T-cell (primary cell): ENCODE measurements around the gene MTURN. TPM values are rescaled to one million over a fixed set of nuclear protein-coding genes. Genes with fewer than 3 reads are reported as not detected.

Experiments used
- ATAC-seq, 4 experiments: fragments of 200-7000 bp in 3 of 4; fragments of 150-1000 bp in 1 of 4; cut with Tn5 transposase; replicated peaks in 1 of 4; 1 replicate in 3 of 4; 2 replicates in 1 of 4; pipeline ENCODE4 v1.10.0; 2021; ENCODE audit warnings: moderate library complexity in 3 of 4, mild to moderate bottlenecking in 2 of 4, moderate number of reproducible peaks in 1 of 4
- CTCF ChIA-PET, 2 donors: fragments of 300-600 bp; sonication (Branson Sonifier 250); formaldehyde crosslinking; loops; one replicate each; lab custom pipeline; 2022; ENCODE audit warnings: antibody characterized with exemption in 2 of 2; lab: Charles Lee
- POLR2A ChIA-PET, 2 donors: fragments of 300-600 bp; sonication (Branson Sonifier 250); formaldehyde crosslinking; loops; one replicate each; lab custom pipeline; 2022; ENCODE audit warnings: antibody characterized with exemption in 2 of 2; lab: Charles Lee
- DNase-seq, 35 experiments: peaks; one replicate each; pipeline versions ENCODE4 v3.0.0 to v3.0.0-alpha.2; 2013 to 2023
- H3K27ac ChIP-seq: one replicate; pipeline ENCODE4 v1.5.1; 2013; ENCODE audit warnings: low read length
- H3K27me3 ChIP-seq, 2 experiments: replicated peaks in 1 of 2; 1 replicate in 1 of 2; 2 replicates in 1 of 2; pipeline versions ENCODE4 v1.6.1 to v1.7.0; 2013; ENCODE audit warnings: low read length in 1 of 2, mixed read lengths in 1 of 2; ENCODE audit not compliant: control insufficient read depth in 2 of 2, insufficient read depth in 2 of 2; ENCODE audit errors: extremely low read depth in 1 of 2
- H3K36me3 ChIP-seq, 2 donors: 1 replicate in 1 of 2; 2 replicates in 1 of 2; pipeline versions ENCODE4 v1.6.1 to v1.7.0; 2013; ENCODE audit warnings: low read length in 1 of 2; ENCODE audit not compliant: control insufficient read depth in 2 of 2, insufficient read depth in 1 of 2; ENCODE audit errors: extremely low read depth in 1 of 2
- H3K4me1 ChIP-seq, 2 experiments: 1 replicate in 1 of 2; 2 replicates in 1 of 2; pipeline versions ENCODE4 v1.6.1 to v1.7.0; 2013; ENCODE audit warnings: low read length in 2 of 2, mixed read lengths in 1 of 2; ENCODE audit not compliant: insufficient read depth in 2 of 2, control insufficient read depth in 1 of 2; ENCODE audit errors: extremely low read depth in 1 of 2
- H3K4me3 ChIP-seq, 2 donors: 1 replicate in 1 of 2; 2 replicates in 1 of 2; pipeline versions ENCODE4 v1.5.1 to v1.7.0; 2013; ENCODE audit warnings: mild to moderate bottlenecking in 2 of 2, low read length in 1 of 2, moderate library complexity in 1 of 2; ENCODE audit not compliant: control insufficient read depth in 1 of 2; ENCODE audit errors: extremely low read depth in 1 of 2
- H3K9me3 ChIP-seq: 2 replicates; pipeline ENCODE4 v1.7.0; 2013
- H3K27ac Mint-ChIP-seq, 2 donors: one replicate each; pipeline ENCODE4 v1.8.0; 2020 to 2021; ENCODE audit warnings: mild to moderate bottlenecking in 2 of 2, mixed read lengths in 2 of 2
- H3K27me3 Mint-ChIP-seq, 2 donors: one replicate each; pipeline ENCODE4 v1.8.0; 2021 to 2022; ENCODE audit warnings: mixed read lengths in 2 of 2
- H3K36me3 Mint-ChIP-seq: one replicate; pipeline ENCODE4 v1.8.0; 2021; ENCODE audit warnings: mixed read lengths
- H3K4me1 Mint-ChIP-seq, 3 donors: one replicate each; pipeline ENCODE4 v1.8.0; 2020 to 2022; ENCODE audit warnings: mixed read lengths in 3 of 3, mild to moderate bottlenecking in 1 of 3
- H3K4me3 Mint-ChIP-seq, 3 donors: one replicate each; pipeline ENCODE4 v1.8.0; 2020 to 2022; ENCODE audit warnings: mild to moderate bottlenecking in 3 of 3, mixed read lengths in 3 of 3, moderate library complexity in 3 of 3
- H3K9me3 Mint-ChIP-seq, 3 donors: one replicate each; pipeline ENCODE4 v1.8.0; 2020 to 2022; ENCODE audit warnings: mixed read lengths in 3 of 3
- WGBS: methylation state at CpG from one replicate; pipeline ENCODE4 v1.1.5; 2013; ENCODE audit warnings: missing lambda C conversion rate; ENCODE audit not compliant: insufficient coverage; 5-methylcytosine and 5-hydroxymethylcytosine counted together
- total RNA-seq, 35 experiments: library from RNA in 6 of 35; stranded (reverse) in 6 of 35; fragments of 120-200 nt in 1 of 35; gene quantifications; one replicate each; pipeline versions ENCODE4 v1.2.1 to v1.2.4 and lab custom pipeline; 2013 to 2026

Gene MTURN
- total RNA-seq, 5 donors from 2014 or later (not counting 1 experiment from before 2014, with no cell fraction given): 17.3 to 26.3 (median 22.8) TPM

DNA sequence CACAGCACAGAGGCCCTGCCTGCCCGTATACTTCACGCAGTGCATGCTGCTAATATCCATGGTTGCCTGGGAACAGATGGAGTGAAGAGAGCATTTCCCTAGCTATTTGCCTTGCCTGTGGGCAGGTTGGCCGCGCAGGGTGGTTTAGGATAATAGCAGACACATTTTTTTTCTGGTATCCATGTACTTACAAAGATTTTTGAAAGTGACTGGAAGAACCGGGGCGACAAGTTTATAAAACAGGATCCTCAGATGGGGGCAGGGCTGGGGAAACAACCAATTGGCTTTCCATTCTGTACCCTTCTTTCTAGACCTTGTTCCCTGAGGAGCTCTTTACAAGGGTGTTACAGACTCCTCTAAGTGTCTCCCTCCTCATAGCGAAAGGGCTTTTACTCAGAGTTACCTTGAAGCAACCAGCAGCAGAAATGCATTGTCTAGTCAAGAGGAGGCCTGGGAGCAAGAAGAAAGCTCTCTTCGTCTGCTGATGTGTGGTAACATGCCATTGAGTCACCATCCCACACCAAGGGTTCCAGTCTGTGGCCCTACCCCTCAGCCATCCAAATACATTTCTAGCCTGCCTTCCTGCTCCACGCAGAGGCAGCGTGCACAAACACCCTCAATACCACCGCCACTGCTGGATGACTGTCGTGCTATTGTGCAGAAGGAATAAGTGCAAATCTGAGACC is 31.5 kb downstream of the MTURN start:
- no peak overlapping the region for H3K27ac ChIP-seq
- H3K27me3 ChIP-seq: no peaks in the 10 kb centered on the region
- H3K9me3 Mint-ChIP-seq: no peaks in the 10 kb centered on the region
- no peak overlapping the region for H3K4me3 ChIP-seq
- no peaks in the 10 kb centered on the region for H3K27me3 Mint-ChIP-seq
- H3K36me3 Mint-ChIP-seq: peaks cover 4% of the 10 kb centered on the region
- WGBS: 100% methylated on average over 4 of the region's 12 CpGs
- H3K27ac Mint-ChIP-seq: no peak overlapping the region
- ATAC-seq: no peak
- peaks cover 21 to 29% (median 27%) of the 10 kb centered on the region in 3 donors for H3K4me1 Mint-ChIP-seq
- DNase-seq: no peak
- no peaks in the 10 kb centered on the region for H3K9me3 ChIP-seq
- peaks cover 17 to 21% of the 10 kb centered on the region in 2 experiments for H3K4me1 ChIP-seq
- ChIA-PET CTCF (interaction anchor here (0.5 to 0.9 kb wide), 4 partner anchors 81 to 180 kb away, joined by 3 to 5 read pairs (median 4); no protein-coding TSS in a partner anchor), POLR2A (interaction anchor here in 1 of 2 donors (0.5 kb wide), 1 partner anchor 149 kb away, joined by 5 read pairs; no protein-coding TSS in a partner anchor)
- H3K4me3 Mint-ChIP-seq: no peak overlapping the region
- no peaks in the 10 kb centered on the region for H3K36me3 ChIP-seq

DNA sequence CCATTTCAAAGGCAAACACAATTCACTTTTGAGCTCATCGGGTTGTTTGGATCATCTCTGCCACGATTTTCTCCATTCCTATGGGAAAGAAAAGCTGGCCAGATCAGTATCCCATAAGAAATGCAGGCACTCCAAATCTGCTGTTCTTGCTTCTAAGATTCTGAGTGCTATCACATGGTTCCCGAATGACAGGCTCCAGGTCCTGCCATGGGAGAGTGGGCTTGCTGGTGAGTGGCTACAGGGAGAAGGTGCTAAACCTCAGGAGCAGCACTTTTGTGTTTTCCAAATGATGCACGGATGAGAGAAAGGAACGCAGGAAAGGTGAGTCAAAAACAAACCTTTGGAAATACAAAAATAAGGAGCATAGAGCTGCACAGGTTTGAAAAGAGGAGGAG is 32.1 kb downstream of the MTURN start:
- 88% methylated on average over 5 of the region's 5 CpGs for WGBS
- Histone ChIP-seq H3K4me3 (no peak overlapping the region), H3K9me3 (no peaks in the 10 kb centered on the region), H3K27ac (no peak overlapping the region), H3K4me1 (peaks cover 17% of the 10 kb centered on the region in 2 experiments), H3K36me3 (no peaks in the 10 kb centered on the region), H3K27me3 (no peaks in the 10 kb centered on the region)
- Mint-ChIP-seq H3K4me1 (peaks cover 21 to 29% (median 26%) of the 10 kb centered on the region in 3 donors), H3K9me3 (no peaks in the 10 kb centered on the region), H3K4me3 (no peak overlapping the region), H3K27me3 (no peaks in the 10 kb centered on the region), H3K27ac (no peak overlapping the region), H3K36me3 (peaks cover 4% of the 10 kb centered on the region)
- ChIA-PET CTCF (interaction anchor here in 1 of 2 donors (0.6 to 0.9 kb wide), 2 partner anchors 81 to 177 kb away, joined by 3 to 5 read pairs; no protein-coding TSS in a partner anchor), POLR2A (no interaction called here)
- DNase-seq (no peak), ATAC-seq (no peak)

DNA sequence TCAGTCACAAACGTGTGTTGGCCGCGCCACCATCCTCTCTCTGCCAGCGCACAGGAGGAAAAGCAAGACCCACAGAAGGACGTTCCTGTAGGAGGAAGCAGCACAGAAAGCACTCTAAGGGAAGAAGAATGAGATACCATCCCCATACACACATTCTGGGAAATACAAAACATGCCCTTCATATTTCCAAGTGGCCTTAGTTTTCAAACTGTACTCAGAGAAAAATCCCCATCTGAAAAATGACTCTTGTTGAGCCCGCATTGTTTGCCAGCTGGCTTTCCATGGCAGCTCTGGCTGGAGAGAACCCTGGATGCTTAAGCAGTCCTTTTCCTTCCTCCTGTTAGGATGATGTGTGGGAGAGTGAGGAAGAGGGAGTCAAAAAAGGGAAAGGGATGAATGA is 33.1 kb downstream of the MTURN start:
- ATAC-seq (no peak), DNase-seq (no peak)
- H3K36me3 Mint-ChIP-seq: peaks cover 4% of the 10 kb centered on the region
- H3K27me3 ChIP-seq: no peaks in the 10 kb centered on the region
- no peak overlapping the region for H3K4me3 Mint-ChIP-seq
- peaks cover 8 to 12% of the 10 kb centered on the region in 2 experiments for H3K4me1 ChIP-seq
- H3K27ac ChIP-seq: no peak overlapping the region
- H3K9me3 ChIP-seq: no peaks in the 10 kb centered on the region
- peaks cover 12 to 18% (median 16%) of the 10 kb centered on the region in 3 donors for H3K4me1 Mint-ChIP-seq
- no peaks in the 10 kb centered on the region for H3K27me3 Mint-ChIP-seq
- no peak overlapping the region for H3K4me3 ChIP-seq
- ChIA-PET CTCF (no interaction called here), POLR2A (no interaction called here)
- H3K27ac Mint-ChIP-seq: no peak overlapping the region
- H3K36me3 ChIP-seq: no peaks in the 10 kb centered on the region
- 80% methylated on average over 1 of the region's 6 CpGs for WGBS
- no peaks in the 10 kb centered on the region for H3K9me3 Mint-ChIP-seq

DNA sequence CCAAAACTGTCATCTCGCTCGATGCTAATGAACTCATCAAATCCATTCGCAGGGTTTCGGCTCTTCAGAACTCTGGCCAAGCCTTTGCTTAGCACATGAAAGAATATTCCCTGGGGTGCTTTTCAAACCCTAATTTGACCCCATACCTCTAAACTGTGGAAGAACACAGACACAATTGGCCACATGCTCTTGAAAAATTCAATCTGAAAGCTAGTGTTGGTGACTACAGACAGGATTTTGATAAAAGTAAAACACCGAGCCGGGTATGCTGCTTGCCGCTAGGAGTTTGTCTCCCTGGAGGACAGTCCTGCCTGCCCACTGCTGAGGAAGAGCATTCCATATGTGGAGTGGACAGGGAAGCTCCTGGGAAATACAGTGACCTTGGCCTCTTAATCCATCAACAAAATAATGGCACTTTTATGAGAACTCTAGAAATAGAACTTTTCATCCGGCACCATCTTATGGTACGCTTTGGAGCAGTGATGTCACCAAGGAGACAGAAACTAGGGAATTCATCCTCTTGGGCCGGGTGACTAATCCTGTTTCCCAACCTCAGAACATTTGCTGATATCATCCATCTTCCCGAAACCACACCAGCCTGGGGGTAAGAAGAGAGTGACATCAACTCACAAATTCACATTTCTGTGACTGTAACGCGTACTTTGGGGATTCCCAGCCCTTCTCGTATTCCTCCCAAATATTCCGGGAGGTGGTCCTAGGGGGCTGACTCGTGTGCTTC is 34.2 kb downstream of the MTURN start:
- no peaks in the 10 kb centered on the region for H3K9me3 ChIP-seq
- Mint-ChIP-seq H3K27ac (no peak overlapping the region), H3K4me3 (no peak overlapping the region), H3K4me1 (peaks cover 2 to 7% (median 6%) of the 10 kb centered on the region in 3 donors), H3K9me3 (no peaks in the 10 kb centered on the region), H3K36me3 (peaks cover 4% of the 10 kb centered on the region), H3K27me3 (no peaks in the 10 kb centered on the region)
- H3K27me3 ChIP-seq: no peaks in the 10 kb centered on the region
- no peak overlapping the region for H3K4me3 ChIP-seq
- H3K27ac ChIP-seq: no peak overlapping the region
- ATAC-seq (no peak), DNase-seq (no peak)
- 86% methylated on average over 7 of the region's 16 CpGs for WGBS
- no peaks in the 10 kb centered on the region for H3K36me3 ChIP-seq
- POLR2A ChIA-PET: no interaction called here
- CTCF ChIA-PET: no interaction called here
- peaks cover 0 to 2% of the 10 kb centered on the region in 2 experiments for H3K4me1 ChIP-seq

DNA sequence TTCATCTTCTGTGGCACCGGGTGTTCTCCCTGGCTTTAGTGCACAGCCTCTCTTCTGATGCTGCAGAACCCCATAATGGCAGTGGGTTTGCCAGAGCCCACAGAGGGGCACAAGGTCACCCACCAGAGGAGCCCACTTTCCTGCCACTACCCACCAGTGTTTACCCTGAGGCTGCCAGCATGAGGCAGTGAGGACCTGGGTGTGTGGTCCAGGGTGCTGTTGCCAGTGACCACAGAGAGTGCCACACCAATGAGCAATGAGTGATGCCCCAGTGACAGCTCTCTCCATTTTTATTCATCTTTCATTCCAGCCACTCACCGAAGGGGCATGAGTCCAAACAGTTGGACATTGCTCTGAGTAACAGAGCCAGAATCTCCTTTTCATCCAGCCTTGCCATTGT is 34.8 kb downstream of the MTURN start:
- no peak overlapping the region for H3K4me3 Mint-ChIP-seq
- H3K27me3 Mint-ChIP-seq: no peaks in the 10 kb centered on the region
- Histone ChIP-seq H3K4me3 (no peak overlapping the region), H3K4me1 (no peaks in the 10 kb centered on the region), H3K27ac (no peak overlapping the region), H3K36me3 (no peaks in the 10 kb centered on the region), H3K27me3 (no peaks in the 10 kb centered on the region), H3K9me3 (no peaks in the 10 kb centered on the region)
- H3K36me3 Mint-ChIP-seq: peaks cover 4% of the 10 kb centered on the region
- peaks cover 0 to 2% (median 1%) of the 10 kb centered on the region in 3 donors for H3K4me1 Mint-ChIP-seq
- ChIA-PET POLR2A (no interaction called here), CTCF (interaction anchor here in 1 of 2 donors (0.7 kb wide), 1 partner anchor 21 kb away, joined by 4 read pairs; no protein-coding TSS in a partner anchor)
- WGBS: 95% methylated on average over 2 of the region's 2 CpGs
- no peak for DNase-seq
- no peak for ATAC-seq
- no peaks in the 10 kb centered on the region for H3K9me3 Mint-ChIP-seq
- no peak overlapping the region for H3K27ac Mint-ChIP-seq

DNA sequence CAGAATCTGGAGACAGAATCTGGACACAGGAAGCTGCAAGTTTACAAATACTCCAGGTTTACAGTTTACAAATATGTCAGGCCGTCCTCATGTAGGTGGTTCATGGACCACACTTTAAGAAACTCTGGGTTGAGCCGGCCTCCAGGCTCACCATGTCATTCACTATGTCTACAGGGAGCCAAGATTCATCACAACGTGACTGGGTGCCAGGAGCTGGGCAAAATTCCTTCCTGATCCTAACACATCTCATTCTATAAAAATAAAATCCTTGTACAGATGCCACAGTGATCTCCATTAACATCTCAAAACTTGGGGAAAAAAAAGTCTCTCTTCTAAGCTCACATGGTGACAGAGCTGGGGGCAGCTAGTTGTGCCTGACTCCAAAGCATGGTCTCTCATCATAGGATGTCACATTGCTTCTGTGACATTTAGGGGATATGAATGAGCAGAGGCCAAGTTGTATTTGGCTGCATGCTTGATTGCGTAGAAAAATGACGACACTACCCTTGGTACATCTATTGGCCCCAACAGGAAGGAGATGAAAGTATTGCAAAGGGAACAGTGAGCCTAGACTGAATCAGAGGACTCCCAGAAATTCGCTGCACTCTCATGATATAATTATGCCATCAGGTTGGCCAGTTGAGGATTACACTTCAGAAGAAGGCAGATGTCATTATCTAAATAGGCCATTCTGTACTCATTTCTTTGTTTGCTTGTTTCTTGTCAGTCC is 35.9 kb downstream of the MTURN start:
- POLR2A ChIA-PET: no interaction called here
- ATAC-seq: no peak

More for the DNA sequence above, 35.9 kb downstream of the MTURN start:
- H3K27me3 Mint-ChIP-seq: no peaks in the 10 kb centered on the region
- H3K4me3 Mint-ChIP-seq: no peak overlapping the region
- CTCF ChIA-PET: interaction anchor here (0.5 to 0.7 kb wide), 2 partner anchors 20 to 106 kb away, joined by 3 to 4 read pairs; no protein-coding TSS in a partner anchor
- H3K27ac Mint-ChIP-seq: no peak overlapping the region
- H3K27me3 ChIP-seq: no peaks in the 10 kb centered on the region
- no peaks in the 10 kb centered on the region for H3K36me3 ChIP-seq
- no peaks in the 10 kb centered on the region for H3K9me3 ChIP-seq
- no peaks in the 10 kb centered on the region for H3K4me1 Mint-ChIP-seq
- H3K27ac ChIP-seq: no peak overlapping the region
- H3K4me1 ChIP-seq: no peaks in the 10 kb centered on the region
- H3K9me3 Mint-ChIP-seq: no peaks in the 10 kb centered on the region
- H3K36me3 Mint-ChIP-seq: peaks cover 4% of the 10 kb centered on the region
- WGBS: 45% methylated on average over 3 of the region's 6 CpGs
- no peak overlapping the region for H3K4me3 ChIP-seq
- DNase-seq: no peak
